Heart left ventricle (tissue), 13 donors: ENCODE results near the gene CD59.

ENCODE experiments used
- CTCF ChIP-seq, 12 donors: fragments of 200-600 bp; sonication (generic) in 4 of 12; IDR thresholded peaks; one replicate each; pipeline versions ENCODE4 v1.5.0 to v1.8.0; 2018 to 2022; ENCODE audit warnings: antibody characterized with exemption in 12 of 12, mild to moderate bottlenecking in 5 of 12
- POLR2A ChIP-seq, 2 donors: fragments of 450-650 bp; IDR thresholded peaks; one replicate each; pipeline ENCODE4 v1.6.1; 2017; ENCODE audit warnings: antibody characterized with exemption in 2 of 2, mild to moderate bottlenecking in 2 of 2, moderate library complexity in 2 of 2
- donor health status: ischemic (EF 13 %, LVEDD 7.1; RV severe dilation, severe dysfunction).
- donor health status: DM: no; HTN: yes; CAD: no.
- donor health status: DM: no; HTN: no; CAD: no.
- donor health status: ischemic (EF 25% LVEDD 6.9; RV normal size, moderate dysfunction).
- donor health status: ischemic (EF 25% LVEDD 5.7; RV mildly dilated, moderate dysfunction).
- donor health status: ischemic (EF 35%, LVEDD 5.7; RV mildly dilated, moderate dysfunction).
- donor health status: nonischemic (EF 11% LVEDD 7.7; RV severe dilation, severe dysfunction).
- donor health status: DM: yes; HTN: yes; CAD: no.
- donor health status: PGD.
- donor health status: ischemic (EF 29% LVEDD 5.4; RV normal size, mild dysfunction).
- donor health status: nonischemic (EF 23%, LVEDD 6.1; RV moderate dilation, normal function).

- TF ChIP-seq CTCF (IDR thresholded peaks at IDR 0.05) = no peak
- no peak for TF ChIP-seq POLR2A (IDR thresholded peaks at IDR 0.05)
These were observed 11.8 kb upstream of the CD59 start for GRCh38 chr11:33747979-33748378.
